ENCODE results near the gene STING1.
A peak's percentile ranks its signal among the peaks of the same experiment; 100 is the strongest.

STING1 gene

DNA sequence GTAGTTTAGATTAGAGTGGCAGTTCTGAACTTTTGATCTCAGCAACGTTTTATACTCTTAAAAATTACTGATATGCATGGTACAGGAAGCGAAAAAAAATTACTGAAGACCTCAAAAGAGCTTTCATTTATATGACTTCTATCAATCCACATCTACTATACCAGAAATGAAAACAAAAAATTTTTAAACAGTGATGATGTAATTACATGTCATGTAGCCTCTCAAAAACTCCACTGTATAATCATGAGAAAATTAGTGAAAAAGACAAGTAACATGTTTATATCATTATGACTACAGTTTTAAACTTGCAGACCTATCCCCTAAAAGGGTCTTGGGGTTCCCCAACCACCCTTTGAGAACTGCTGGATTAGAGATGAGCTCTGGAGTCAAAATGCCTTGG is 52.5 kb downstream of the STING1 start:
- H3K4me3 ChIP-seq (ENCODE audit: control insufficient read depth in 1 of 7, extremely low read depth in 1 of 7, insufficient read depth in 4 of 7, low read depth in 2 of 7, low read length in 6 of 7) = no peak overlapping the region
- H3K27ac ChIP-seq (ENCODE audit: insufficient read depth in 1 of 2, low read depth in 1 of 2, low read length in 2 of 2, poor library complexity in 1 of 2, severe bottlenecking in 2 of 2) = no peak overlapping the region
- DNase-seq = no peak
- H3K36me3 ChIP-seq (ENCODE audit: control insufficient read depth in 4 of 4, insufficient read depth in 4 of 4, low read length in 3 of 4) = peaks cover 2 to 38% (median 10%) of the 10 kb centered on the region in 4 experiments
- no peaks in the 10 kb centered on the region for H3K9me3 ChIP-seq (ENCODE audit: control extremely low read depth in 1 of 5, control insufficient read depth in 4 of 5, insufficient read depth in 2 of 5, low read depth in 1 of 5, low read length in 4 of 5)
- H3K27me3 ChIP-seq (replicated peaks in 2 of 5; ENCODE audit: control insufficient read depth in 4 of 5, insufficient read depth in 5 of 5, low read length in 4 of 5) = no peaks in the 10 kb centered on the region
- H3K4me1 ChIP-seq (ENCODE audit: control extremely low read depth in 1 of 4, control insufficient read depth in 4 of 4, insufficient read depth in 4 of 4, low read length in 3 of 4) = peaks cover 0 to 10% (median 2%) of the 10 kb centered on the region in 4 experiments
- ChIA-PET POLR2A (interaction anchor here (0.9 kb wide), 1 partner anchor 9 kb away, joined by 3 read pairs; the partner anchor contains the start of gene DNAJC18), CTCF (interaction anchor here (1.3 to 2.2 kb wide), 5 partner anchors 9 to 83 kb away, joined by 3 to 11 read pairs (median 5); partner anchors contain the start of gene STING1)
- WGBS (ENCODE audit: insufficient coverage) = no CpG with 5 or more reads among the region's 2 CpGs

DNA sequence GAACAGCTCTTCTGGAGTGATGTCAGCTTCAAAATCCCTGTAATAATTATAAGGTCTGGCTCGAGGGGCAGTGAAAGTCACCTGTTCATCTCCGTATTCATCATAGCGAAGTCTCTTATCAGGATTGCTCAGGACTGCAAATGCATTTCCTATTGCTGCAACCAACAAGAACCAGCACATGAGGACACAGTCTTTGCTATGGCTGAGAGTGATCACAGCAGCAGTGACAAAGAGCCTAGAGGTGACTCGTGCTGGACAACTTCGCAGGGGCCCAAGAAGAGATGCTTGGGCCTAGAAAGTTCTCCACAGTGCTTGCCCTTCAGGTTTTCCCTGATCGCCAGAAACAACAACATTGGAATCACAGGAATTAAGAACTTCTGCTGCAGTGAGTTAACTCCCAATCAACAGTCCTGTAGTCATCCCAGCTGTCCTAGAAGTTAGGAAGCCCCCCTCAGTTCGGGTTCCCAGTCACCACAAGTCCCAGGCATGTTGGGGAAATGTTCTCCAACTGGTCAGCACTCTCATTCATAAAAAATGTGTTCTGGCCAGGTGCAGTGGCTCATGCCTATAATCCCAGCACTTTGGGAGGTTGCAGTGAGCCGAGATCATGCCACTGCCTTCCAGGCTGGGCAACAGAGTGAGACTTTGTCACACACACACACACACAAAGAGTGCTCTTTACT is 56.2 kb downstream of the STING1 start:
- Histone ChIP-seq H3K27ac (ENCODE audit: insufficient read depth in 1 of 2, low read depth in 1 of 2, low read length in 2 of 2, poor library complexity in 1 of 2, severe bottlenecking in 2 of 2) (no peak overlapping the region), H3K9me3 (ENCODE audit: control extremely low read depth in 1 of 5, control insufficient read depth in 4 of 5, insufficient read depth in 2 of 5, low read depth in 1 of 5, low read length in 4 of 5) (no peaks in the 10 kb centered on the region)
- WGBS (ENCODE audit: insufficient coverage) = 43% methylated on average over 7 of the region's 8 CpGs

More for the DNA sequence above, 56.2 kb downstream of the STING1 start:
- ChIA-PET CTCF (interaction anchor here (0.5 to 17.0 kb wide), 7 partner anchors 9 to 141 kb away, joined by 3 to 359 read pairs (median 3); partner anchors contain the start of genes DNAJC18 and SMIM33), POLR2A (no interaction called here)
- peak in 2 of 3 donors; percentile 49 to 67 for DNase-seq
- no peaks in the 10 kb centered on the region for H3K27me3 ChIP-seq (replicated peaks in 2 of 5; ENCODE audit: control insufficient read depth in 4 of 5, insufficient read depth in 5 of 5, low read length in 4 of 5)
- peaks cover 2 to 36% (median 9%) of the 10 kb centered on the region in 4 experiments for H3K36me3 ChIP-seq (ENCODE audit: control insufficient read depth in 4 of 4, insufficient read depth in 4 of 4, low read length in 3 of 4)
- peaks cover 0 to 12% (median 4%) of the 10 kb centered on the region in 4 experiments for H3K4me1 ChIP-seq (ENCODE audit: control extremely low read depth in 1 of 4, control insufficient read depth in 4 of 4, insufficient read depth in 4 of 4, low read length in 3 of 4)
- H3K4me3 ChIP-seq (ENCODE audit: control insufficient read depth in 1 of 7, extremely low read depth in 1 of 7, insufficient read depth in 4 of 7, low read depth in 2 of 7, low read length in 6 of 7) = no peak overlapping the region
